B cell (primary cell): ENCODE results near the gene CFAP77. TPM values are rescaled to one million over a fixed set of nuclear protein-coding genes. Genes with fewer than 3 reads are reported as not detected.

Experiments used
- ATAC-seq: fragments of 200-7000 bp; cut with Tn5 transposase; one replicate; pipeline ENCODE4 v1.10.0; 2021; ENCODE audit warnings: low read depth, mild to moderate bottlenecking, moderate number of reproducible peaks, moderate library complexity
- CTCF ChIA-PET: fragments of 350-600 bp; sonication (Branson Sonifier 250); formaldehyde crosslinking; loops from one replicate; lab custom pipeline; 2021; ENCODE audit warnings: antibody characterized with exemption, inconsistent platforms; lab: Charles Lee
- POLR2A ChIA-PET: fragments of 350-600 bp; sonication (Branson Sonifier 250); formaldehyde crosslinking; loops from one replicate; lab custom pipeline; 2021; ENCODE audit warnings: antibody characterized with exemption; lab: Charles Lee
- DNase-seq: peaks from one replicate; pipeline ENCODE4 v3.0.0; 2013
- H2AFZ ChIP-seq: 2 replicates; pipeline ENCODE4 v1.6.1; 2012; ENCODE audit warnings: mild to moderate bottlenecking, low read depth, low read length; ENCODE audit not compliant: insufficient read depth, poor library complexity, severe bottlenecking
- H3K27ac ChIP-seq, 2 donors: 1 replicate in 1 of 2; 2 replicates in 1 of 2; pipeline ENCODE4 v1.5.1; 2012 to 2013; ENCODE audit warnings: low read length in 2 of 2, mild to moderate bottlenecking in 2 of 2, moderate library complexity in 1 of 2
- H3K27me3 ChIP-seq, 4 experiments: fragments of 200-600 bp in 1 of 4; sonication (generic) in 1 of 4; replicated peaks in 1 of 4; 1 replicate in 2 of 4; 2 replicates in 2 of 4; pipeline versions ENCODE4 v1.6.1 to v1.7.0; 2013 to 2016; ENCODE audit warnings: low read length in 3 of 4, mild to moderate bottlenecking in 2 of 4, mixed read lengths in 1 of 4, moderate library complexity in 1 of 4; ENCODE audit not compliant: insufficient read depth in 4 of 4, control insufficient read depth in 3 of 4; ENCODE audit errors: control extremely low read depth in 1 of 4
- H3K36me3 ChIP-seq, 2 experiments: replicated peaks in 1 of 2; 1 replicate in 1 of 2; 2 replicates in 1 of 2; pipeline versions ENCODE4 v1.6.1 to v1.7.1; 2013; ENCODE audit warnings: low read length in 1 of 2; ENCODE audit not compliant: insufficient read depth in 2 of 2, control insufficient read depth in 1 of 2; ENCODE audit errors: control extremely low read depth in 1 of 2, extremely low read depth in 1 of 2
- H3K4me1 ChIP-seq, 2 donors: fragments of 200-600 bp in 1 of 2; sonication (generic) in 1 of 2; 1 replicate in 1 of 2; 2 replicates in 1 of 2; pipeline versions ENCODE4 v1.5.1 to v1.6.1; 2013 to 2017; ENCODE audit warnings: low read length in 2 of 2; ENCODE audit not compliant: control insufficient read depth in 2 of 2, insufficient read depth in 2 of 2
- H3K4me2 ChIP-seq: replicated peaks from 2 replicates; pipeline ENCODE3; 2012; ENCODE audit warnings: mild to moderate bottlenecking, low read depth, low read length; ENCODE audit not compliant: poor library complexity, severe bottlenecking
- H3K4me3 ChIP-seq, 5 experiments: fragments of 200-600 bp in 1 of 5; sonication (generic) in 1 of 5; 1 replicate in 3 of 5; 2 replicates in 2 of 5; pipeline versions ENCODE4 v1.5.1 to v1.7.0; 2011 to 2016; ENCODE audit warnings: low read length in 4 of 5, mild to moderate bottlenecking in 4 of 5, low read depth in 2 of 5, control low read depth in 1 of 5, moderate library complexity in 1 of 5; ENCODE audit not compliant: insufficient read depth in 1 of 5; ENCODE audit errors: control extremely low read depth in 1 of 5, extremely low read depth in 1 of 5
- H3K79me2 ChIP-seq: fragments of 200-600 bp; sonication (generic); one replicate; pipeline ENCODE4 v1.6.0; 2016; ENCODE audit warnings: low read length; ENCODE audit not compliant: control insufficient read depth, insufficient read depth
- H3K9ac ChIP-seq: fragments of 200-600 bp; sonication (generic); 2 replicates; pipeline ENCODE4 v1.6.1; 2017; ENCODE audit warnings: mild to moderate bottlenecking, low read length, moderate library complexity
- H3K9me3 ChIP-seq, 3 donors: one replicate each; pipeline versions ENCODE4 v1.6.1 to v1.7.1; 2013; ENCODE audit warnings: low read length in 2 of 3; ENCODE audit not compliant: control insufficient read depth in 2 of 3, insufficient read depth in 1 of 3; ENCODE audit errors: control extremely low read depth in 1 of 3
- H4K20me1 ChIP-seq: 2 replicates; pipeline ENCODE4 v1.6.0; 2012; ENCODE audit warnings: mild to moderate bottlenecking, low read length; ENCODE audit not compliant: insufficient read depth, control insufficient read depth, poor library complexity, severe bottlenecking
- H3K27ac Mint-ChIP-seq: one replicate; pipeline ENCODE4 v1.8.0; 2021; ENCODE audit warnings: mixed read lengths
- H3K27me3 Mint-ChIP-seq: one replicate; pipeline ENCODE4 v1.8.0; 2021; ENCODE audit warnings: mixed read lengths
- H3K4me1 Mint-ChIP-seq: one replicate; pipeline ENCODE4 v1.8.0; 2021; ENCODE audit warnings: mixed read lengths
- H3K4me3 Mint-ChIP-seq: one replicate; pipeline ENCODE4 v1.8.0; 2021; ENCODE audit warnings: mixed read lengths
- H3K9me3 Mint-ChIP-seq: one replicate; pipeline ENCODE4 v1.8.0; 2022; ENCODE audit warnings: mixed read lengths; ENCODE audit not compliant: insufficient read depth
- EZH2 ChIP-seq: IDR thresholded peaks from 2 replicates; pipeline ENCODE4 v1.6.1; 2012; ENCODE audit warnings: borderline replicate concordance, low read depth, mild to moderate bottlenecking, moderate library complexity, low read length; ENCODE audit not compliant: insufficient read depth, poor library complexity, severe bottlenecking
- WGBS: methylation state at CpG from one replicate; pipeline ENCODE4 v1.1.5; 2013; ENCODE audit warnings: missing lambda C conversion rate; ENCODE audit not compliant: insufficient coverage; 5-methylcytosine and 5-hydroxymethylcytosine counted together
- intact Hi-C: fragments of 100-400 bp; cut with micrococcal nuclease; formaldehyde crosslinking; loops from one replicate; pipeline ENCODE4 v1.10.0; 2022
- polyA plus RNA-seq: library from polyadenylated mRNA; depleted of rRNA; stranded (reverse); fragments of >200 nt; gene quantifications from 2 replicates; pipeline ENCODE4 v1.2.3, GENCODE V29; 2012
- total RNA-seq, 2 donors: library from RNA; stranded (reverse); fragments of 120-200 nt in 1 of 2; gene quantifications; 1 replicate in 1 of 2; 2 replicates in 1 of 2; pipeline versions ENCODE4 v1.2.3 to v1.2.4, GENCODE V29; 2013 to 2022
- TF ChIP-seq, protein P1 (sequence below): fragments of 200-600 bp; IDR thresholded peaks from one replicate; pipeline ENCODE4 v1.8.0; 2022; ENCODE audit warnings: antibody characterized with exemption, mild to moderate bottlenecking

Gene CFAP77
- total and polyA plus RNA-seq, 2 donors (not counting 1 experiment from before 2014, with no cell fraction given) = not detected

DNA sequence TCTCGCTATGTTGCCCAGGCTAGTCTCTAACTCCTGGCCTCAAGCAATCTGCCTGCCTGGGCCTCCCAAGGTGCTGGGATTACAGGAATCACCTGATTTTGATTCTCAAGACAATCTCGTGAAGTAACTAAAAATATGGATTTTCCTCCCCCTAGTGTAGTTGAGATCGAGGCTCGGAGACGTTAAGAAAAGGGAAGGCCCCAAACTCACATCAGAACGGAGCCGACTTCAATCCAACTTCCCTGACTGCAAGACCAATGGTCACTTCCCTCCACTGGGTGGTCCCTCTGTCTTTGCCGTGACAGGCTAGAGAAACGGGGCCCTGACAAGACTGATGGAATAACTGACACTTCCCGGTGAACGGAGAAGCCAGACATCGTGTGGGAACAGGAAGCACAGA lies 200.7 kb downstream of the CFAP77 start:
- no peak overlapping the region for H3K4me3 Mint-ChIP-seq
- Histone ChIP-seq H3K4me2 (no peak overlapping the region), H3K79me2 (no peaks in the 10 kb centered on the region), H3K9ac (no peak overlapping the region), H3K4me1 (no peaks in the 10 kb centered on the region), H3K4me3 (no peak overlapping the region), H3K36me3 (peaks cover 0 to 72% of the 10 kb centered on the region in 2 experiments), H3K9me3 (no peaks in the 10 kb centered on the region), H3K27ac (no peak overlapping the region), H2AFZ (no peak overlapping the region), H4K20me1 (no peaks in the 10 kb centered on the region), H3K27me3 (no peaks in the 10 kb centered on the region)
- CTCF ChIA-PET = no interaction called here
- intact Hi-C loops = no loop called here
- H3K4me1 Mint-ChIP-seq = no peaks in the 10 kb centered on the region
- DNase-seq (no peak), ATAC-seq (no peak)
- H3K9me3 Mint-ChIP-seq = no peaks in the 10 kb centered on the region
- TF ChIP-seq, protein P1, sequence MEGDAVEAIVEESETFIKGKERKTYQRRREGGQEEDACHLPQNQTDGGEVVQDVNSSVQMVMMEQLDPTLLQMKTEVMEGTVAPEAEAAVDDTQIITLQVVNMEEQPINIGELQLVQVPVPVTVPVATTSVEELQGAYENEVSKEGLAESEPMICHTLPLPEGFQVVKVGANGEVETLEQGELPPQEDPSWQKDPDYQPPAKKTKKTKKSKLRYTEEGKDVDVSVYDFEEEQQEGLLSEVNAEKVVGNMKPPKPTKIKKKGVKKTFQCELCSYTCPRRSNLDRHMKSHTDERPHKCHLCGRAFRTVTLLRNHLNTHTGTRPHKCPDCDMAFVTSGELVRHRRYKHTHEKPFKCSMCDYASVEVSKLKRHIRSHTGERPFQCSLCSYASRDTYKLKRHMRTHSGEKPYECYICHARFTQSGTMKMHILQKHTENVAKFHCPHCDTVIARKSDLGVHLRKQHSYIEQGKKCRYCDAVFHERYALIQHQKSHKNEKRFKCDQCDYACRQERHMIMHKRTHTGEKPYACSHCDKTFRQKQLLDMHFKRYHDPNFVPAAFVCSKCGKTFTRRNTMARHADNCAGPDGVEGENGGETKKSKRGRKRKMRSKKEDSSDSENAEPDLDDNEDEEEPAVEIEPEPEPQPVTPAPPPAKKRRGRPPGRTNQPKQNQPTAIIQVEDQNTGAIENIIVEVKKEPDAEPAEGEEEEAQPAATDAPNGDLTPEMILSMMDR = no peak
- no peak for TF ChIP-seq EZH2
- no peak overlapping the region for H3K27ac Mint-ChIP-seq
- 97% methylated on average over 11 of the region's 12 CpGs for WGBS
- POLR2A ChIA-PET = no interaction called here
- no peaks in the 10 kb centered on the region for H3K27me3 Mint-ChIP-seq

- no peaks in the 10 kb centered on the region for H3K4me1 ChIP-seq
- H3K79me2 ChIP-seq = no peaks in the 10 kb centered on the region
- no peaks in the 10 kb centered on the region for H4K20me1 ChIP-seq
- DNase-seq (no peak), ATAC-seq (no peak)
- WGBS = 79% methylated on average over 6 of the region's 6 CpGs
- intact Hi-C loops = no loop called here
- H3K4me3 Mint-ChIP-seq = no peak overlapping the region
- no peak overlapping the region for H3K4me2 ChIP-seq
- peaks cover 0 to 68% of the 10 kb centered on the region in 2 experiments for H3K36me3 ChIP-seq
- H3K27ac ChIP-seq = no peak overlapping the region
- no peaks in the 10 kb centered on the region for H3K9me3 Mint-ChIP-seq
- no peaks in the 10 kb centered on the region for H3K27me3 ChIP-seq
- H2AFZ ChIP-seq = no peak overlapping the region
- POLR2A ChIA-PET = no interaction called here
- H3K27me3 Mint-ChIP-seq = no peaks in the 10 kb centered on the region
- H3K4me1 Mint-ChIP-seq = no peaks in the 10 kb centered on the region
- no peaks in the 10 kb centered on the region for H3K9me3 ChIP-seq
- H3K4me3 ChIP-seq = no peak overlapping the region
- TF ChIP-seq EZH2 = no peak
- TF ChIP-seq, protein P1 = no peak
- CTCF ChIA-PET = no interaction called here
- H3K27ac Mint-ChIP-seq = no peak overlapping the region
- H3K9ac ChIP-seq = no peak overlapping the region
Measured at GRCh38 chr9:132614324-132614723, 204.3 kb downstream of the CFAP77 start.
